RWPE1 (cell line): ENCODE data around the gene NRP2.
A peak's percentile ranks its signal among the peaks of the same experiment; 100 is the strongest.

ENCODE experiments used
- CTCF ChIA-PET: fragments of 350-600 bp; sonication (Branson Sonifier 250); formaldehyde crosslinking; extraction: SDS; loops from one replicate; lab custom pipeline; 2021; lab: Yijun Ruan, JAX
- POLR2A ChIA-PET: fragments of 400-600 bp; formaldehyde crosslinking; extraction: SDS; loops from one replicate; lab custom pipeline; 2020; ENCODE audit warnings: antibody characterized with exemption; ENCODE audit not compliant: low non-redundant PET; lab: Yijun Ruan, JAX
- DNase-seq: peaks from one replicate; pipeline ENCODE4 v3.0.0; 2012; ENCODE audit warnings: low spot score
- H3K27ac ChIP-seq: fragments of 450-650 bp; 2 replicates; pipeline ENCODE4 v1.5.1; 2017
- TF ChIP-seq, protein P1 (sequence below): fragments of 450-650 bp; conservative IDR thresholded peaks from 2 replicates; pipeline ENCODE4 v1.5.1; 2017; ENCODE audit warnings: low read depth, mild to moderate bottlenecking

Gene NRP2

DNA sequence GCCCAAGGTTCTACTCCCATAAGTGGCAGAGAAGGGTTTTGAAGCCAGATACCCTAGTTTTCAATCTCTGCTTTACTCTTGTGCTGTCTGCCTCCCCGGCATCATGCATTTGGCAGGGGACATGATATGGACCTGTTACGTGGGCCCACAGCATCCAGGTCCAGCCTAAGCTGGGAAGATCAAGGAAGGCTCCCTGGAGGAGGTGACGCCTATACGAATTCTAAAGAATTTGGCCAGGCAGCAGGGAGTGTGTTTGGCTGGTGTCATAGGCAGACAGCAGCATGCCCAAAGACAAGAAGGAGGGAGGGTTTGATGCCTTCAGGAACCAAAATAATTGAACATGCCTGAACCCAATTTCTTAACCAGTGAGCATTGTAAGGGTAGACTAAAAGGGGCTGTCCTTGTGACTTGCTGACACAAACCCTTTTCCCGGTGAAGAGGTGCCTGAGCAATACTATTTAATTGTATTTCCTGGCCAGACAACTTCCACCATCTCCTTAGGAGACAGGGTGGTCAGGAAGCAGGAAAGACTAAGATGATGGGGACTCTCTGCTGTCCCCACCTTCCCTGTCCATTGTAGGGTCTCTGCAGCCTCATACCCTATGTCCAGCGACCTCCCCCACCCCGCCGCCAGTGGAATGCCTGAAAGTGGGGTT lies 21.3 kb downstream of the NRP2 start:
- DNase-seq: no peak
- POLR2A ChIA-PET: no interaction called here
- TF ChIP-seq, protein P1, sequence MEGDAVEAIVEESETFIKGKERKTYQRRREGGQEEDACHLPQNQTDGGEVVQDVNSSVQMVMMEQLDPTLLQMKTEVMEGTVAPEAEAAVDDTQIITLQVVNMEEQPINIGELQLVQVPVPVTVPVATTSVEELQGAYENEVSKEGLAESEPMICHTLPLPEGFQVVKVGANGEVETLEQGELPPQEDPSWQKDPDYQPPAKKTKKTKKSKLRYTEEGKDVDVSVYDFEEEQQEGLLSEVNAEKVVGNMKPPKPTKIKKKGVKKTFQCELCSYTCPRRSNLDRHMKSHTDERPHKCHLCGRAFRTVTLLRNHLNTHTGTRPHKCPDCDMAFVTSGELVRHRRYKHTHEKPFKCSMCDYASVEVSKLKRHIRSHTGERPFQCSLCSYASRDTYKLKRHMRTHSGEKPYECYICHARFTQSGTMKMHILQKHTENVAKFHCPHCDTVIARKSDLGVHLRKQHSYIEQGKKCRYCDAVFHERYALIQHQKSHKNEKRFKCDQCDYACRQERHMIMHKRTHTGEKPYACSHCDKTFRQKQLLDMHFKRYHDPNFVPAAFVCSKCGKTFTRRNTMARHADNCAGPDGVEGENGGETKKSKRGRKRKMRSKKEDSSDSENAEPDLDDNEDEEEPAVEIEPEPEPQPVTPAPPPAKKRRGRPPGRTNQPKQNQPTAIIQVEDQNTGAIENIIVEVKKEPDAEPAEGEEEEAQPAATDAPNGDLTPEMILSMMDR: no peak
- H3K27ac ChIP-seq: no peak overlapping the region
- CTCF ChIA-PET: interaction anchor here (1.1 kb wide), 1 partner anchor 9 kb away, joined by 5 read pairs; no protein-coding TSS in a partner anchor

DNA sequence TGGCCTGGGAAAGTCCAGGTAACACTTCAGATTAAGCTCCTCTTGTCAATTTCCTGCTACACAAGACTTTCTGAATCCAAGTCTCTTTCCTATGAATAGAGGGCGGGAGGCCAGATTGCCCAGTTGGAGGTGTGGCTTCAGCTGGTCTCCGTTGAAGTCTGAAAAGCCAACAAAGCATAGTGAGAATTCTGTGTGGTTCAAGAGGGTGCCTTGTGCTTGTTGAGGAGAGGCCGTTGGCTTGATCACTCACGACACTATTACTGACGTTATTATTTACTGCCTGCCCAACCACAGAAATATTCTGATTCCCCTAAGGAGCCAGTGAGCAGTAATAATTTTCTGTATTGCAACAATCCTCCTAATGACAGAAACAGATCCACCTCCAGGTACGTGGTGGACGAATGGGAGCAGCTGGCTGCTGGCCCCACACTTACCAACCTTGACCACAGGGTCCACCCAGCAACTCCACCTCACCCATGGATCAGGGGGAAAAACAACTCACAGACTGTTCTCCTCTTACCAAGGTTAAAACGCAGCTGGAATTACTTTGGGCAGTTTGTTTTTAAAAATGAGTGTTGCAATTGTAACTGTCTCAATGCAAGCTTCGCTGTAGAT lies 21.9 kb downstream of the NRP2 start:
- CTCF ChIA-PET: interaction anchor here (1.1 kb wide), 1 partner anchor 9 kb away, joined by 5 read pairs; no protein-coding TSS in a partner anchor
- TF ChIP-seq, protein P1: no peak
- DNase-seq: no peak
- no peak overlapping the region for H3K27ac ChIP-seq
- POLR2A ChIA-PET: no interaction called here

DNA sequence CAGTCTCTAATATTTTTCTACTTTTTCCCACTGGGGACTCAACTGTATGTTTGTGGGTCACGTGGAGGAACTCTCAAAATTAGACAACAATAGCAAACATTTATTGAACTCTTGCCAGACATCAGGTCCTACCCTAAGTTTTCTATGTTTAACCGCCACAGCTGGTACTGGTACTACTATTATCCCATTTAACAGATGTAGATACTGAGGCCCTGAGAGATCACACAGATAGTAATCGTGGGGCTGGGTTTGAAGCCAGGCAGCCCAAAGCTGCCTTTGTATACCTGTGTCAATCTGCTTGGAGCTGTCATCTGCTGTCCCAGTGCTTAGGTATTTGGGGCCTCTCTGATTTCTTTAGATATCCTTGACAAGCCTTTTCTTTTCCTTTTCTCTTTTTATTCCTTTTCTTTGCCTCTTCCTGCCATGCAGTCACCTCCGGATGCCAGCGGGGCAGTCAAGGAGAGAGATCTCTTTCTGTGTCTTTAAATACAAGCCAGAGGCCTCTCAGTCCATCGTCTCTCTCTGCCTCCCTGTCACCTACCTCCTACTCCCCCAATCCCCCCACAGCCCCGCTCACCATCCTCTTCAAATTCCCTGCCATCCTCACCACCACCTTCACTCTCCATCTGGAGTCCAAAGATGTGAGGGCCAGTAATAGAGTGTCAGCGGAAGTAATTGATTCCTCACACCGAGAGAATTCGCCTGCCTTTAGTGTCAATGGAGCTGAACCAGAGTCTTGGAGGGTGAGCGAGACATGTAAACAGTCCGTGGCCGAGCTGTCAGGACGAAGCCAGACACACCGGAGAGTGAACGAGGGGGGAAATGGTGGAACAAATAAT lies 23.4 kb downstream of the NRP2 start:
- no peak overlapping the region for H3K27ac ChIP-seq
- POLR2A ChIA-PET: no interaction called here
- no peak for DNase-seq
- TF ChIP-seq, protein P1: no peak
- CTCF ChIA-PET: interaction anchor here (0.6 to 0.7 kb wide), 2 partner anchors 30 to 118 kb away, joined by 3 read pairs; no protein-coding TSS in a partner anchor

DNA sequence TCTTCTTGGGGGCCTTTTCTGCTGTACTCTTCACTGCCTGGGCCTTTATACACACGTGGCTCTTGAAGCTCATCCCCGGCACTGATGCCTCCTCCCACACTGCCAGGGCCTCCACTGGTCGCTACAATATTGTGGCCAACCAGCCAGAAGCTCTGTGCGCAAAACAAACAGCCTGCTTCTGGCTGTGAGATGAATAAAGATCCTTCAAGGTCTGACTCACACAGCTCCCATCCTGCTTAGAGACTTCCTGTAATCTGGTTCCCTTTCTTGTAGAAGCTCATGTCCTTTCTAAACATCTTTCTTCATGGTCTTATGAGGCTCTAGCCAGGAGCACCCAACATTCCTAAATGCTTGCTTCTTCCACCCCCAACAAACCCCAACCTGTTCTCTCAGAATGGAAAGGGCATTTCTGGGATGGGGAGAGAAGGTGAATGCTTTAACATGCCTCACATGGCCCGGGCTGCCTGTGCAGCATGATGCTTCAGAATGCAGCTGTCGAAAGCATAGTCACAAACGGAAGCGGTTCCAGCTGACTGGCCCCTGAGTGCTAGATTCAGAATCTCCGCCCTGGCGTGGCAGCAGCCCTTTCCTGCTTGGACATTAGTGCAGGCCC lies 24.6 kb downstream of the NRP2 start:
- TF ChIP-seq, protein P1: no peak
- no peak for DNase-seq
- ChIA-PET CTCF (no interaction called here), POLR2A (no interaction called here)
- peak overlapping the region; percentile 42 for H3K27ac ChIP-seq

DNA sequence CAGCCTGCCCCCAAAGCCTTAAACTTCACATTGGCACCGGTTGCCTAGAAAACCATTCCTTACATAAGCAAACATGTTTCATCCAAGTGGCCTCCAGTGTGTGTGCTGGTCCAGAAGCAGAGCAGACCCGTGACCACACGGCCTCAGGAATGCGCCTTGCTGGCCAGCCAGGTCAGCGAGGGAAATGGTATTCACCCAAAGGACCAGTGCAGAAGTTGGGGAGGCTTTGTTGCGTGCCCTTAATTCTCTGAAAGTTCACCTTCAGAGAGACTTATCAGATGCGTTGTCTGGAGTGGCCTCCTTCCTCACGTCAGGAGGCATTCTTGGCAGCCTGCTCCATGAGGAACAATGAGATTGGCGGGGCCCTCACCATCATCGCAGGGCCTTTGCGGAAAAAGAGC lies 25.9 kb downstream of the NRP2 start:
- ChIA-PET POLR2A (no interaction called here), CTCF (no interaction called here)
- H3K27ac ChIP-seq: no peak overlapping the region
- TF ChIP-seq, protein P1: no peak
- DNase-seq: no peak

DNA sequence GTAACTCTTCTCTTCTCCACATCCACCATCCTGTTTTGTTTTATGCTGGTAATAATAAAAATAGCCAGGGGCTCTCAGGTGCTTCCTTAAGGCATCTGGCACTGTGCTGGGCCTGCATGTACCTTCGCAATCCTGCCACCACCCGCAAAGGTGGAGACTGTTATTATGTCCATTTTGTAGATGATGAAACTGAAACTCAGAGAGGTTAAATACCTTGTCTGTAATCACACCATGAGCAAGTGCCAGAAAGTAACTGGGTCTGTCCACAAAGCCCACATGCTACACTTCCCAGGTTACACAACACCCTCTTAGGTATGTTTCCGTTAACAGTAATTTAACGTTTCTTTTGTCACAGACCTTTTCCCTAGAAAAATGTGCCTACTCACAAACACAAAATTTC lies 27.0 kb downstream of the NRP2 start:
- no peak for DNase-seq
- no peak overlapping the region for H3K27ac ChIP-seq
- TF ChIP-seq, protein P1: no peak
- ChIA-PET CTCF (no interaction called here), POLR2A (no interaction called here)
